Limb (tissue), 2 donors: ENCODE data around the gene HOTAIR.

Experiments used
- DNase-seq, 2 donors: peaks; one replicate each; pipeline ENCODE4 v3.0.0-alpha.2; 2016; ENCODE audit errors: extremely low spot score in 2 of 2

The HOTAIR gene

DNA sequence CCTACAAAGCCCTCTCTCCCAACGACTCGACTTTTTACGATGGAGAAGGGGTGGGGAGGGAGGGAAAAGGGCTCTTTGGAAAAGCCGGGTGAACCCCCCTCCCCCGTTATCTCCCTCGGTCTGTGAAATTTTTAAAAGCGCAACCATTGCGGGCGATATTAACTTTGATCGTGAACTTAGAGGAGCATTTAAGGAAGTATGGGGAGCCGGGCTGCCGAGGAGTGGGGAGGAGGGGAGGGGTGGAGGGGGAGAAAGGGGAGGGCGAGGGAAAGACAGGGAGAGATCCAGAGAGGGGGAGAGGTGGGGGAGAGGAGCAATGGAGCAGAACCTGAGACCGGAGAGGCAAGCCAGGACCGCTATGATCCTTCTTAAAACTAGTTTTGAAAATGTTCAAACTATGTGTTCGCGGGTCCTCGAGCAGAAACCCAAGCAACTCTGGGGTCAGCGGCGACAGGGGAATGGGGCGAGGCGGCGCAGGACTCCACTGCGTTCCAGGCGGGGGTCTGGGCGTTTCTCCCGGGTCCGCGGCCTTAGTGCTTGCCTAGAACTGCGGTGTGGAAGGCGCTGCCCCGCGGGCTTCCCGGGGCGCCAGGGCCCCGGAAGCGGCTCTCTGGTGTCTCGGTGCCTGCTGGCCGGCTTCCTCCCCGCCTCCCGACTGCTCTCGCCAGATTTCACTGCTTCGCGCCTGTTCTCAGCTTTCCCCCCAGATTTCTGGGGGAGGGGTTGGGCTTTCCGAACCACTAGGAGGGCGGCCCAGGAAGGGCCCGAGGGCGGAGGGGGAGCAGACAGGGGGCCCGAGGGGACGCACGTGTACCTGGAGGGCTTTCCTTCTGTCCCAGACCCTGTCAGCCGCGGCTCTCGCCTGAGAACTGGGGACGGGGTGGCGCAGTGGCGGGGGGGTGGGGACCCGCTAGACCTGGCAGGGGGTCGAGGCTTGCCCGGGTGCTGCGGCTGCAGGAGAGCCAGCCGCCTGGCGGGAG lies at the start of gene HOTAIR:
HOTAIR (minus strand) TSS at position 871 of the 980 bp plus-strand sequence.
- no peak for DNase-seq

GRCh38 chr12:54024127-54024526 lies 49.4 kb upstream of the HOTAIR start:
- no peak for DNase-seq

DNA sequence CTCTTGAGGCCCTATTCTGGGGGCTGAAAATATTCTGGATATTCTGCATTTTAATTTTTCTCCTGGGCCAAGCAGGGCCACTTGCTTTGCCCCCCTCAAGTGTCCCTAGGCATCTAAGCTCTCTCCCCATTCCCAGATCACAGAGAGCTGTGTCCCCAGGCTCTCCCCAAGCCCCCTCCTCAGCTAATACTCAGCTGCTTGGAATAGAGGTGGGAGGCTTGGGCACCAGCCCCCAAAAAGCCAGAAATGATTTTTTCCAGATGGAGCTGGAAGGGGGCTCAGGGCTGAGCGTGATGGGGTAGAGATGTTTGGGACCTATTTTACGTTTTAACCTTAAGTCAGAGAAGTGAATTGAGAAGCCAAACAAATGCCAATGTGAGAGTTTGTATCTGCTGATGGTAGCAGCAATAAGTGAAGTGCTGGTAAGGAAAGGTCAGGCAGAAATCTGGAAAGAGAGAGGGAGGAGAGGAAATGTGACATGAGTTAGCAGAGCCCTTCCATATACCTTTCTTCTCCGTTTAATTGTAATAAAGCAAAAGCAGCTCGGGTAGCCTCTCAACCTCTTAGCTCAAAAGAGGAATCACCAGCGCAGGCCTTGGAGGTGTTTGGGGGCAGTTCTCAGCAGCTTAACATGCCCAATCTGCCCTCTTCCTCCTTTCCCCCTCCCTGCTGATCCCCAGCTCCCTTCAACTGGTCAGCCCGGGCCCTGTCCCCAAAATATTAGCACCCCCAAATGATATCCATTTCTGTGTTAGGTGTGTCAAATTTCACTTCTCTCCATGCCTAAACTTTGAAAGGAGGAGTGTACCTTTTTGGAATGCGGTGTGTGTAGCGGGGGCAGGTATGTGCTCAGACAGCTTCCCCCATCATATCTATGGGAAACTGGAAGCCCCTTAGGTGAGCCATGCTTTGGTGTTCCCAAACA lies 48.5 kb upstream of the HOTAIR start:
- DNase-seq = no peak

- peak in 1 of 2 donors; percentile 72 for DNase-seq
Observed at GRCh38 chr12:54021432-54022013, 46.8 kb upstream of the HOTAIR start.

- no peak for DNase-seq
Observed at GRCh38 chr12:54020591-54021405, 46.0 kb upstream of the HOTAIR start.

- DNase-seq = no peak
Observed at GRCh38 chr12:54019924-54020590, 45.3 kb upstream of the HOTAIR start.

DNA sequence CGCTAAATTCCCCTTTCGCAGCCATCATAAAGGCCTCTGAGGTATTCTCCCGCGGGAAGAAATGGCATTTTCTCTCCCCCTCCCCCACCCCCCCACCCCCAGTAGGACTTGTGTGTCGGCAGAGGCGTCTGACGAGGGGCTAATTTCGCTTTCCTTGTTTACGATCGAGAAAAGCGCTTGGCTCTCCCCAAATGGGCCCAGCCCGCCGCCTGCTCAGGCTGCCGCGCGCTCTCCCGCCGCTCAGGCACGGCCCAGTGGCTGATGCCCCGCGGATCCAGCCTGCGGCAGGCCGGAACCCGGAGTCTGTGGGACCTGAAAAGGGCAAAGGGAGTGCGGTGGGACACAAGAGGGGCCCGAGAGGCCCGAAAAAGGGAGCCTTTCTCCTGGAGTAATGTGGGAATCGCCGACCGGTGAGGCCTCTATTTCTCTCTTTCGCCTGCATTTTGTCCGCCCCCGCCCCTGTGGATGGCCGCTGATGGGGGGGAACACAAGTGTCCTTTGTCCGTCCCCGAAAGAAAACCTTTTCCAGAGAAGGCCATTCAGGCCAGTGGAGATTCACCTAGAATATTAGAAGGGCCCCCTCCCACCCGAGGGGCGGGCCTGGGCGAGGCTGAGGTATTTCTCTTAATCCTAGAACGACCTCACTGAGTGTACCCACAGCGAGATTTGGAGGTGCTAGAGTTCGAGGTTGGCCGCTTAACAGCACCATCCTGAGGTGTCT lies 44.5 kb upstream of the HOTAIR start:
- peak in 1 of 2 donors; percentile 72 for DNase-seq

- DNase-seq = peak in 1 of 2 donors; percentile 79
Observed at GRCh38 chr12:54018468-54018984, 43.8 kb upstream of the HOTAIR start.

DNA sequence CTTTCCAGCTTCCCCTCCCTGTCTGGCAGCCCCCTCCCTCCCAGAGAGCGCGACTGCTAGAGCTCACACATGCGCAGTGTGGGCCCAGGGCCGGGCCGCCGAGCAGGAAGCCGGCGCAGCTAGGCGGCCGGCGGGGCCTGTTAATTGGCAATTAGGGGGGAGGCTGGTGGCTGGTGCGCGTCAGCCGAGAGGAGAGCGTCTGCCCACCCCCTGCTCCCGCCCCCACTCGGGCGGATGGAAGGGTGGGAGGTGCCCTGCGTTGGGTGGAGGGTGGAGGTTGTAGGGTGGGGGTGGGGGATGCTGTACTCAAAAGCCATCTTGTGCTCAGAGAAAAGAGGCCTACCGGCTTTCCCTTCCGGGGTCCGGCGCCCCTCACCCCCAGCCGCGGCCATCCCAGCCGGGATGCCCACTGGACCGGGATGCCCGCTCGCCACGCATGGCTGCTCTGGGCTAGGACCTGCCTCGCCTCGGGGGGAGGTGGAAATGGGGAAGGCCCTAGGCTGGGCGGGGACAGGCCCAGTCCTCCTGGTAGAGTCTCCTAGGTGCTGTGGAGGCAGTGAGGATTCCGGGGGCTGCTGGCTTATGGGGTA lies 43.2 kb upstream of the HOTAIR start:
- DNase-seq = peak; percentile 89 to 93

- peak in 1 of 2 donors; percentile 70 for DNase-seq
Observed at GRCh38 chr12:54017027-54017788, 42.5 kb upstream of the HOTAIR start.

GRCh38 chr12:54016478-54016964 lies 41.8 kb upstream of the HOTAIR start:
- peak; percentile 64 to 79 for DNase-seq

- DNase-seq = no peak
Observed at GRCh38 chr12:54016051-54016450, 41.3 kb upstream of the HOTAIR start.

DNA sequence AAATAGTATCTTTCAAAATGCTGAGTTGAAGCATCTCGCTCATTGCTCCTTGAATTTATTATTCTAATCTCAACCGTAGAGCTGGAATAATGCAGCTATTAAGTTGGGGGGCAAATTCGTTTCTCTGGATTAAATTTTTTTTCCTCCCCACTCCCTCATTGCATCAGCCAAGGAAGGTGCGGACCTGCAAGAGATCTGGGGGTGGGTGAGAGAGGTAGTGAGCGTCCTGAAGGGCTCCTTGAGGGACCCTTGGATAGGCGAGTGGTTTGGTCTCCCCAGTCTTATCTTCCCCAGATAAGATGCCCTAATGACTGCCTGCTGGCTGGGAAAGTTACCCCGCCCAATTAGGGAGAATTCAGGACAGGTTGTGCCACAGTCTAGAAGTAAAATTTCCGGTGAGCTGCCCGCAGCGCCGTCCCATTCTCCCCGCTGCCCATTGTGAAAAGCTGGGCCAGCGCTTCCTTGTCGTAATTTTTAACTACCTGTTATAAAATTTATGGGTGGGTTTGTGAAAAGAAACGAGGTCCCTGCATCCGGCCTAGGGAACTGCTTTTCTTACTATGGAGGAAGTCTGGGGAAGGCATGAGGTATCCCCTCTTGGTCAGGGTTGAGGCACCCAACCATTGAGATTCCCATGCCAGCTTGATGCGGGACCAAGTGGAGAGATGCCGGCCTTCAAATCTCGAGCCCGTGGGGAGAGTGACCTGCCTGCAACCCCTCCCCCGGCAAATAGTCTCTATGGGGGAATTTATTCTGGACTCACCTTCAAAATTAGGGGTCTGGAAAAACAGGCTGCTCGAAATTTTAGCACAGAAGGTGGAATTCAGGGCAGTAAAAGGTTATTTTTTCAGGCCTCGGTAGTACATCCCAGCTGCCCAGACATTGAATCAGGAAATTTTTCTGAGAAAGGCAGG lies 40.5 kb upstream of the HOTAIR start:
- DNase-seq = no peak

DNA sequence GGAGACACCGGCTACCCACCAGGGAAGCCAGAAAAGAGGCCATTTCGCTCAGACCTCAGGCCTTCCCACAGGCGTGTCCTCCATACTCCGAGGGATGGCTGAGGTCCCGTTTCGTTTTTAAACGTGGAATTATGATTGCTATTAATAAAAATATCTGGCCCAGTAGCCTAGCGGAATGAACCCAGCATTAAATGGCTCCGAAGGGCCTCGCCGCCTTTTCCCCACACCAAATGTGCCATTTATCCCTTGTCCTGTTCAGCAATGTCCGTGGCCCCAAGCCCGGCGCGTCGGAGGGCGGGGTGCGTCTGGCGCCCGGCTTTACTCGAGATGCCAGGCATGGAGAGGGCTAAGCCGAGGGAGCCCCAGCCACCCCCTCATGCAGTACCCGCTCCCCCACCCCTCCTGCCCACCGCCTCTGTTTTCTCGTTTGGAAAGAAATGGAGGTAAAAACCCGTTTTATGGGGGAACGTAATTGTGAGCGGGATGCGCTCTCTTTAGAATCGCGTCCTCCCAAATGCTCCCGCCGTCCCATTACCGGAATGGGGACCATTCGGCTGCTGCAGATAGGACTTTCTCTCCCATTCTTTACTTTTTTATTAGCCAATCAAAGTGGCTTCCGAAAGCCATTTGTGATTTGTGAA lies 39.7 kb upstream of the HOTAIR start:
- DNase-seq = no peak

DNA sequence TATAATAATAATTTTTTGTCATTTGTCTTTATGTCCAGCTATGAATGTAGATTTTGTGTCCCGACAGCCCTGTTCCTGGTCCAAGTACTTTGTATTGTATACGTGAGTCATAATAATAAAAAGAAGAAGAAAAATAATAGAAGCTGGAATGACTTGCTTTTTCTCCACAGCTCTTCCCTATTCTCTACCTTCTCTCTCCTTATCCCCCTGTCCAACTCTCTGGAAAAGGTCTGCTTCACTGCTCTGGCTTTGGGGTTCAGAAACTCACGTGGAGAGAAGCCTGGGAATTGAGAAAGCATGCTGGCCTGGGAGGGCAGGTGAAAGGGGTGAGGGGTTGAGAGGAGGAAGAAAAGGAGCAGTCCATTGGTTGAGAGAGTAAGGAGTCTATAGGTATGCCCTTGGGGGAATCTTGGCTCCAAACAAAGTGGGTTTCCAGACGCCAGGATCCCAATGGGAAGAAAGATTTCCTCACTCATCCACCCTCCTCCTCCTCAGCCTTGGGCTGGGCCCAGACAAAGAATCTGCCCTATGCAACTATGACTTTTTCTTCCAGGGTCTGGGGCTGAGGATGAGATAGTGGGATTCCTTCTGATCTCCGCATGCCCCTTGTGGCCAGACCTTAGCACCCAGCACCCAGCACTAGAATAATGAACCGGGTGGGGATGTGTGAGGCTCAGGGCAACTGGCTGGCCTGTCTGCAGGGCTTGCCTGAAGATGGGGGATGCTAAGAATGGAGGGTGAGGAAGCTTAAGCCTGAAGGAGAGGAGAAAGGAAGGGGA lies 38.1 kb upstream of the HOTAIR start:
- no peak for DNase-seq
